GM13976 (cell line): ENCODE data around the gene PPFIA3.

Source experiments
- DNase-seq: peaks from one replicate; pipeline ENCODE4 v3.0.0; 2012; ENCODE audit warnings: low spot score
- CTCF ChIP-seq: IDR thresholded peaks from 2 replicates; pipeline ENCODE4 v1.5.1; 2012; ENCODE audit warnings: borderline replicate concordance, mild to moderate bottlenecking; ENCODE audit not compliant: insufficient read depth; ENCODE audit errors: extremely low read depth, missing control alignments, control extremely low read depth
- in situ Hi-C: fragments of 300-500 bp; cut with MboI; formaldehyde crosslinking; loops from one replicate; pipeline ENCODE4 v1.12.0; 2022; ENCODE audit warnings: low sequenced_read_pairs, mixed read lengths, inconsistent platforms; ENCODE audit not compliant: unreplicated experiment

Gene PPFIA3

GRCh38 chr19:49110567-49110966 lies 8.8 kb upstream of the PPFIA3 start:
- in situ Hi-C loops, result no loop called here
- no peak for TF ChIP-seq CTCF
- DNase-seq, result no peak

- in situ Hi-C loops, result no loop called here
- DNase-seq, result no peak
- TF ChIP-seq CTCF, result no peak
These were observed 7.9 kb upstream of the PPFIA3 start for GRCh38 chr19:49111218-49111998.

GRCh38 chr19:49113762-49114629 lies 5.3 kb upstream of the PPFIA3 start, which contains the start of gene LIN7B:
Gene LIN7B, plus strand, starts transcription at chr19:49114370. Its CDS starts 35 bp downstream, at chr19:49114405.
- TF ChIP-seq CTCF, result peak; percentile 68
- DNase-seq, result peak; percentile 96
- in situ Hi-C loops, result no loop called here

GRCh38 chr19:49114630-49115363 lies 4.5 kb upstream of the PPFIA3 start:
- in situ Hi-C loops, result no loop called here
- DNase-seq, result no peak
- no peak for TF ChIP-seq CTCF

- DNase-seq, result no peak
- in situ Hi-C loops, result no loop called here
- no peak for TF ChIP-seq CTCF
These were observed 2.8 kb upstream of the PPFIA3 start for GRCh38 chr19:49116544-49116943.
